Measurements from ENCODE around the gene UBE3D.

Gene UBE3D

GRCh38 chr6:83042467-83043053 lies 23.1 kb downstream of the UBE3D start:
- no peak for DNase-seq (ENCODE audit: low read depth in 1 of 2, low spot score in 1 of 2)
- no peak overlapping the region for H3K4me3 ChIP-seq (replicated peaks; ENCODE audit: insufficient read depth, low read length)
- no peaks in the 10 kb centered on the region for H3K27me3 ChIP-seq (ENCODE audit: insufficient read depth, poor library complexity, severe bottlenecking)
- TF ChIP-seq, protein P1, sequence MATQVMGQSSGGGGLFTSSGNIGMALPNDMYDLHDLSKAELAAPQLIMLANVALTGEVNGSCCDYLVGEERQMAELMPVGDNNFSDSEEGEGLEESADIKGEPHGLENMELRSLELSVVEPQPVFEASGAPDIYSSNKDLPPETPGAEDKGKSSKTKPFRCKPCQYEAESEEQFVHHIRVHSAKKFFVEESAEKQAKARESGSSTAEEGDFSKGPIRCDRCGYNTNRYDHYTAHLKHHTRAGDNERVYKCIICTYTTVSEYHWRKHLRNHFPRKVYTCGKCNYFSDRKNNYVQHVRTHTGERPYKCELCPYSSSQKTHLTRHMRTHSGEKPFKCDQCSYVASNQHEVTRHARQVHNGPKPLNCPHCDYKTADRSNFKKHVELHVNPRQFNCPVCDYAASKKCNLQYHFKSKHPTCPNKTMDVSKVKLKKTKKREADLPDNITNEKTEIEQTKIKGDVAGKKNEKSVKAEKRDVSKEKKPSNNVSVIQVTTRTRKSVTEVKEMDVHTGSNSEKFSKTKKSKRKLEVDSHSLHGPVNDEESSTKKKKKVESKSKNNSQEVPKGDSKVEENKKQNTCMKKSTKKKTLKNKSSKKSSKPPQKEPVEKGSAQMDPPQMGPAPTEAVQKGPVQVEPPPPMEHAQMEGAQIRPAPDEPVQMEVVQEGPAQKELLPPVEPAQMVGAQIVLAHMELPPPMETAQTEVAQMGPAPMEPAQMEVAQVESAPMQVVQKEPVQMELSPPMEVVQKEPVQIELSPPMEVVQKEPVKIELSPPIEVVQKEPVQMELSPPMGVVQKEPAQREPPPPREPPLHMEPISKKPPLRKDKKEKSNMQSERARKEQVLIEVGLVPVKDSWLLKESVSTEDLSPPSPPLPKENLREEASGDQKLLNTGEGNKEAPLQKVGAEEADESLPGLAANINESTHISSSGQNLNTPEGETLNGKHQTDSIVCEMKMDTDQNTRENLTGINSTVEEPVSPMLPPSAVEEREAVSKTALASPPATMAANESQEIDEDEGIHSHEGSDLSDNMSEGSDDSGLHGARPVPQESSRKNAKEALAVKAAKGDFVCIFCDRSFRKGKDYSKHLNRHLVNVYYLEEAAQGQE (IDR thresholded peaks at IDR 0.05; ENCODE audit: insufficient replicate concordance, low read depth), result no peak
- TF ChIP-seq POLR2AphosphoS5 (IDR thresholded peaks at IDR 0.05; ENCODE audit: low read depth) (no peak), CTCF (IDR thresholded peaks at IDR 0.05; ENCODE audit: insufficient read depth, low read length) (no peak), GABPA (IDR thresholded peaks at IDR 0.05; ENCODE audit: low read depth) (no peak), SPI1 (IDR thresholded peaks at IDR 0.05; ENCODE audit: borderline replicate concordance, low read depth) (no peak)
- H3K27ac ChIP-seq (replicated peaks), result no peak overlapping the region

GRCh38 chr6:83038246-83038645 lies 27.4 kb downstream of the UBE3D start:
- H3K27ac ChIP-seq (replicated peaks), result no peak overlapping the region
- no peaks in the 10 kb centered on the region for H3K27me3 ChIP-seq (ENCODE audit: insufficient read depth, poor library complexity, severe bottlenecking)
- H3K4me3 ChIP-seq (replicated peaks; ENCODE audit: insufficient read depth, low read length), result no peak overlapping the region
- TF ChIP-seq, protein P1 (IDR thresholded peaks at IDR 0.05; ENCODE audit: insufficient replicate concordance, low read depth), result no peak
- DNase-seq (ENCODE audit: low read depth in 1 of 2, low spot score in 1 of 2), result no peak

- no peak overlapping the region for H3K27ac ChIP-seq (replicated peaks)
- no peak for TF ChIP-seq POLR2AphosphoS5 (IDR thresholded peaks at IDR 0.05; ENCODE audit: low read depth)
- TF ChIP-seq CTCF (IDR thresholded peaks at IDR 0.05; ENCODE audit: insufficient read depth, low read length), result no peak
- no peak for TF ChIP-seq GABPA (IDR thresholded peaks at IDR 0.05; ENCODE audit: low read depth)
- TF ChIP-seq, protein P1 (IDR thresholded peaks at IDR 0.05; ENCODE audit: insufficient replicate concordance, low read depth), result no peak
- no peak for TF ChIP-seq SPI1 (IDR thresholded peaks at IDR 0.05; ENCODE audit: borderline replicate concordance, low read depth)
- no peak for DNase-seq (ENCODE audit: low read depth in 1 of 2, low spot score in 1 of 2)
These were observed 34.0 kb downstream of the UBE3D start for GRCh38 chr6:83031689-83032088.

More at GRCh38 chr6:83031689-83032088, 34.0 kb downstream of the UBE3D start:
- no peak overlapping the region for H3K4me3 ChIP-seq (replicated peaks; ENCODE audit: insufficient read depth, low read length)
- no peaks in the 10 kb centered on the region for H3K27me3 ChIP-seq (ENCODE audit: insufficient read depth, poor library complexity, severe bottlenecking)
